GM21390 (cell line): ENCODE measurements around the gene TMEM252.

Experiments
- ATAC-seq: cut with Tn5 transposase; IDR thresholded peaks from one replicate; pipeline ENCODE4 v1.9.1; 2021; ENCODE audit not compliant: unreplicated experiment

TMEM252 gene

DNA sequence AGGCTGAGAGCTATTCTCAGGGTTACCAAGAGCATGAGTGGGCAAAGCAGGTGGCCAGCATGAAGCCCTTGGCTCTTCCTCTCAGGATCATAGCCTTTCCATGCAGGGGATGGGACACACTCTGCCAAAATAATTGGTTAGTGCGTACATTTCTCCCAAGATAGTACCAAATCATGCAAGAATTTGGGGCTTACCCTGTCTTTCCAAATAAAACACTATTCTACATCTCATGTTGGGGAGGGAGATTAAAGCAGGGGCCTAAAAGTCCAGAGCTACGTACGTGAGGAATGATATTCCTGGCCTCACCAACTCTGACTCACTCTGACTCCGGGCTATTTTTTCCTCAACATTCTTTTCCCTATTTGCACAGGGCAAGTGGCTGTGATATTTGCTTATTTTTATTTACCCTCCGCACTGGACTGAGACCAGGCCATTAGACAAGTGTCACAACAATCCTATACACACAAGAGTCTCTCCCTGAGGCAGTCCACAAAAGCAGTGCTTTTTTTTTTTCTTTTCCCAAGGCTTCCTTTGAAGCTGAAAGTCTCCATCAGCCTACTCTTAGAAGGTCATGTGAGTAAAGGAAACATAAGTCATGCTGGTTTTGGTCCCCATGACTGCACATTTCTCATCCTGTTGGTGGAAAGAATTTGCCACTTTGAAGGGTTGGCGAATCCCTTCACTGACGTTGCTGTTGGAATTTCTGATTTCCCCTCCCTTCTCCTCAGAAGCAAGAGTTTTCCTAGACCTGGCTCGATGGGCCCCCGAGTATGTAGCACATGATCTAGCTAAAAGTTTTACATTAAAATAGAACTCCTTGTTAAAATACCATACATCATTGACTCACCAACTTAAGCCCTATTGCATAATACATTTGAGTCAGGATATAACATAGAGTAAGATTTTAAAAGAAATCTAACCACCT is 40.0 kb downstream of the TMEM252 start:
- ATAC-seq, result no peak

DNA sequence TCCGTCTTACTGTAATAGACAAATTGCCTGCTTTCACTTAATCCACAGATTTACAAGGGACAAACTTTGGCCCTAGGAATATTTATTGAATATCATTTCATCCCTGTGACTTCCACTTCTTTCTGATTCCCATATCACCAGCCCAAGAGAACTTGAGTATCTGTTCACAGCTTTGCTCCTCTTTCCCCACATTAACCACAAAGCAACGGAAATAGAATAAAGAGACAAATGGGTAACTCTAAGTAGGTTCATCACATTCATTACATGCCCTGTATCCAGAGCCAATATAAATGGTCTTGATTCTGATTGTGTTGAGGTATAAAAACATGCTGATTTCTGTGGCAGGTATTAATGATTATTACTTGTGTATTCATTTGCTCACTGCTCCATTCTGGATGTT is 41.9 kb downstream of the TMEM252 start:
- no peak for ATAC-seq

DNA sequence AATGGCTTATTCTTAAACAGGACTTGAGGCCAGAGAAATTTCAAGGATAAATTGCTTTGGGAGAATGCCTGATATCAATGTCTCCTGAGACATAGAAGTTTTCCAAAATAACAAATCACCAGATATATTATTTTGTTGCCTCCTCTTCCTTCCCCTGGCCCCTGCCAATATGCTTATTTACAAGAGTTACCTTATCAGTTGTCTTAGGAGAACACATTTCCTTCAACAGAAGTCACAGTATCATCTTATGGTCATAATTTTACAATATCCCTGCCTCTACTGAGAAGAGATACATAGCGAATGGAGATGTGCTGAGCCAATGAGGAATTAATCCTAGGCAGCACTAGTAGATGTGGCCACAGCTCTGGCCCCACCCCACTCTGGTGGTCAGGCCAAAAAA is 43.1 kb downstream of the TMEM252 start:
- no peak for ATAC-seq

DNA sequence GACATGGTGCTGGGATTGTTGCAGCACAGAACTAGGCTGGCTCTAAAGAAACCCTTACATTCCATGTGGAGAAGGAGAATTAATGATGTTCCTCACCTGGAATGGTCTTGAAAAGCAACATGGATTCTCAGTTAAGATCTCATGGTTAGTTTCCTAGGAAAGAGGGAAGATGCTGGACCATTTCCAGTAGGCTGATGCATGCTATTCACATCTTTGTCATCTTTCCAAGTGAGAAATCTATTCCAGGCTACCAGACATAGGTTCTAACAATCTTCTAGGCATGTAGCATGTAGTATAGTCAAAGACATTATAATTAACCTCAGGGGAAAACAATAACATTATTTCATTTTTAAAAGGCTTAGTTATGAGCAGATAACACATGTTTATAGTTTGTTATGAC is 44.3 kb downstream of the TMEM252 start:
- ATAC-seq, result no peak

DNA sequence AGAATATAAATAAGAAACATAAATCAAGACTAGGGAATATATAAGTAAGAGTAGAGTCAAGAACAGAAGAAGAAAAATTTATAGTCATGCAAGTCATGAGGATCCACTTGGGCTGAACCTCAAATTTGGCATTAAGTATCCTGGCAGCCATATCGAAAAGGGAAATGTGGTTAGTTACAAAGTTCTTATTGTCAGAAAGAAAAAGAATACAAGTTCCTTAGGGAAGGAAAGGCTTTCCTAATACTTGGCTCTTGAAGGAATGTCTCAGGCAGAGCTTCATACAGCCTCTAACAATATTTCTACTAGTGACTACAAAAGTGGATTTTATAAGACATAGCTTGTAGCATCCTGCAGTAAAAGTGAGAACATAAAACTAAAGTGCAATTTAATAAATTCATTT is 45.4 kb downstream of the TMEM252 start:
- no peak for ATAC-seq

DNA sequence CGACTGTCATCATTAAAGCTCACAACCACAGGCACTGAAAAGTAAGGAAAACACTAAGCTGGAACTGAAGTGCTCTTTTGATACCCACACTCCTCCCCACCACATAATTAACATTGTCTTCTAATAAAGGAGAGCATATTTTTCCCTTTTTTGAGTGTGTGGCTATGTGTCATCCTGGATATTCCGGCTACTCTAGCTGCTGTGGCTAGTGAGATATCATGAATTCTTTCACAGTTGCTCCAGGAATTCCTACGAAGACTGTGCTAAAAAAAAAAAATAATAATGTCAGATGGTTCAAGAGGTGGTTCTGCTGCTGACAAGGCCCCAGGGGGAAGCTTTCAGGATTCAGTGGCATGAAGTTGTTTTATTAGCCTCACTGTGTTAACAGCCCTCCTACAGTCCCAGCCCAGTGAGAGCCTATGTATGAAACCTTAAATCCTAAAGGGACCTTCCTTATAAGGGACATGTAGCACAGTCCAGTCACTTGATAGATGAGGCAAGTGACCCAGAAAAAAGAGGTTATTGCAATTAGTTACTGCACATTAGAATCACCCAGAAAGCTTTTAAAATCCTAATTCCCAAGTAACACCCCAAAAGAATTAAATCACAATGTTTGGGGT is 46.6 kb downstream of the TMEM252 start:
- no peak for ATAC-seq

DNA sequence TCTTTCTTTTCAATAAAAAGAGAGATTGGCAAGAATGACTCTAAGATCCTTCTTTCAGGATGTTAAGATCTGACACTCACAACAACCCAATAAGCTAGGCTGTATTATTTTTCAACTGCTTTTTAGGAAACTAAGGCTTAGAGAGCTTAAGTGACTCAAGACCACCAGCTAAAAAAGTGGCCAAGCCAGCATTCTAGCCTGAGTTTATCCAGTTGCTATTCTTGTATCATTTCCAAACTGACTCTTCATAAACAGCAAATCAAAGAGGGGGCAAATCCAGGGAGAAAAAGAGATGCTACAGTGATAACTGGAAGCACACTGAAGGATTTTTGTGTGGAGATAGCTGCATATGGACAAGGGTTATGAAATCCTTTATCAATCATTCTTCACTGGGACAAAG is 47.1 kb downstream of the TMEM252 start:
- no peak for ATAC-seq

- ATAC-seq, result no peak
These were observed 47.9 kb downstream of the TMEM252 start for GRCh38 chr9:68492806-68493205.

DNA sequence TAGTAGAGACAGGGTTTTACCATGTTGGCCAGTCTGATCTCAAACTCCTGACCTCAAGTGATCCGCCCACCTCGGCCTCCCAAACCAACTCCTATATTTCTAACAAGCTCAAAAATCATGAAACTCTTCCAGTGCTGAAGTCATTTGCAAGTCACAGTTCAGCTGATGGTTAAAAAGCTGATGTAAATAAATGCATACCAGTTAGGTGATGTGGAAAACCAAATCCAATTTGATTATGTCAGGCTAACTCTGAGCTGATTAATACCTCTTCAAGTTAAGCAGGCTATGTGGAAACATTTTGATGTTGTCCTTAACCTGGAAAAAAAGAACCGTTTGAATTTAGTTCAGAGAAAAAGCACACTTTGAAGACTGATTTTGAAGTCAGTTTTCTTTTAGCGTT is 51.0 kb downstream of the TMEM252 start:
- no peak for ATAC-seq

GRCh38 chr9:68488126-68488525 is 52.6 kb downstream of the TMEM252 start:
- ATAC-seq, result no peak
